ENCODE results near the gene MARCKS. TPM values are rescaled to one million over a fixed set of nuclear protein-coding genes. Genes with fewer than 3 reads are reported as not detected.

The MARCKS gene
- polyA plus RNA-seq, 1 donor from 2014 or later, result 369 TPM

- no peak overlapping the region for H3K4me3 ChIP-seq (ENCODE audit: low read length)
- no peak for TF ChIP-seq TAF1 (IDR thresholded peaks at IDR 0.05; ENCODE audit: low read depth)
- no peak for TF ChIP-seq RAD21 (conservative IDR thresholded peaks at IDR 0.05)
- TF ChIP-seq SMC3 (conservative IDR thresholded peaks at IDR 0.05; ENCODE audit: poor library complexity), result no peak
- TF ChIP-seq POLR2AphosphoS5 (IDR thresholded peaks at IDR 0.05), result no peak
- no peak for TF ChIP-seq EZH2 (IDR thresholded peaks at IDR 0.05; ENCODE audit: borderline replicate concordance, insufficient read depth, low read length, poor library complexity, severe bottlenecking)
- TF ChIP-seq REST (IDR thresholded peaks at IDR 0.05; ENCODE audit: borderline replicate concordance), result no peak
- TF ChIP-seq MXI1 (conservative IDR thresholded peaks at IDR 0.05; ENCODE audit: poor library complexity, severe bottlenecking), result no peak
- TF ChIP-seq CTCF (IDR thresholded peaks at IDR 0.05; ENCODE audit: poor library complexity, severe bottlenecking), result no peak
- no peak for TF ChIP-seq EP300 (conservative IDR thresholded peaks at IDR 0.05; ENCODE audit: poor library complexity, severe bottlenecking)
- H3K79me2 ChIP-seq (replicated peaks; ENCODE audit: insufficient read depth, low read length), result no peaks in the 10 kb centered on the region
Measured at GRCh38 chr6:113821445-113821844, 35.7 kb upstream of the MARCKS start.

GRCh38 chr6:113823916-113824315 lies 33.2 kb upstream of the MARCKS start:
- no peaks in the 10 kb centered on the region for H3K27me3 ChIP-seq (ENCODE audit: insufficient read depth, low read depth, low read length)
- H3K27ac ChIP-seq (ENCODE audit: low read length), result no peak overlapping the region
- H3K9ac ChIP-seq (ENCODE audit: low read length), result no peak overlapping the region
- TF ChIP-seq SMC3 (conservative IDR thresholded peaks at IDR 0.05; ENCODE audit: poor library complexity), result no peak
- TF ChIP-seq EP300 (conservative IDR thresholded peaks at IDR 0.05; ENCODE audit: poor library complexity, severe bottlenecking), result no peak
- TF ChIP-seq MXI1 (conservative IDR thresholded peaks at IDR 0.05; ENCODE audit: poor library complexity, severe bottlenecking), result no peak
- TF ChIP-seq POLR2AphosphoS5 (IDR thresholded peaks at IDR 0.05), result no peak
- no peak for TF ChIP-seq TAF1 (IDR thresholded peaks at IDR 0.05; ENCODE audit: low read depth)
- no peak for TF ChIP-seq REST (IDR thresholded peaks at IDR 0.05; ENCODE audit: borderline replicate concordance)
- no peak for TF ChIP-seq CTCF (IDR thresholded peaks at IDR 0.05; ENCODE audit: poor library complexity, severe bottlenecking)
- TF ChIP-seq EZH2 (IDR thresholded peaks at IDR 0.05; ENCODE audit: borderline replicate concordance, insufficient read depth, low read length, poor library complexity, severe bottlenecking), result no peak
- no peak for TF ChIP-seq RAD21 (conservative IDR thresholded peaks at IDR 0.05)
- no peaks in the 10 kb centered on the region for H3K36me3 ChIP-seq (ENCODE audit: insufficient read depth, low read length)
- H3K9me2 ChIP-seq (ENCODE audit: insufficient read depth, low read length), result no peaks in the 10 kb centered on the region
- H3K4me2 ChIP-seq (ENCODE audit: low read length), result no peak overlapping the region
- no peak overlapping the region for H3K4me3 ChIP-seq (ENCODE audit: low read length)
- no peak overlapping the region for H2AFZ ChIP-seq (ENCODE audit: low read depth, low read length)
- no peaks in the 10 kb centered on the region for H4K20me1 ChIP-seq (ENCODE audit: insufficient read depth)
- peaks cover 4% of the 10 kb centered on the region for H3F3A ChIP-seq (ENCODE audit: insufficient read depth, low read length, poor library complexity, severe bottlenecking)
- no peaks in the 10 kb centered on the region for H3K9me3 ChIP-seq (ENCODE audit: low read length)
- H3K79me2 ChIP-seq (replicated peaks; ENCODE audit: insufficient read depth, low read length), result no peaks in the 10 kb centered on the region

More at GRCh38 chr6:113821445-113821844, 35.7 kb upstream of the MARCKS start:
- H3K27me3 ChIP-seq (ENCODE audit: insufficient read depth, low read depth, low read length), result no peaks in the 10 kb centered on the region
- no peak overlapping the region for H3K9ac ChIP-seq (ENCODE audit: low read length)
- H3K27ac ChIP-seq (ENCODE audit: low read length), result no peak overlapping the region
- no peaks in the 10 kb centered on the region for H3K36me3 ChIP-seq (ENCODE audit: insufficient read depth, low read length)
- no peak overlapping the region for H3K4me2 ChIP-seq (ENCODE audit: low read length)
- H2AFZ ChIP-seq (ENCODE audit: low read depth, low read length), result no peak overlapping the region
- no peaks in the 10 kb centered on the region for H3K9me3 ChIP-seq (ENCODE audit: low read length)
- H3K9me2 ChIP-seq (ENCODE audit: insufficient read depth, low read length), result no peaks in the 10 kb centered on the region
- no peaks in the 10 kb centered on the region for H4K20me1 ChIP-seq (ENCODE audit: insufficient read depth)
- no peaks in the 10 kb centered on the region for H3F3A ChIP-seq (ENCODE audit: insufficient read depth, low read length, poor library complexity, severe bottlenecking)
